ENCODE measurements around the gene ALAS1.

GRCh38 chr3:52221141-52221562 is 23.2 kb downstream of the ALAS1 start:
- TF ChIP-seq NR3C1 (CRISPR knock-in tag; IDR thresholded peaks at IDR 0.05) (no peak), REST (IDR thresholded peaks at IDR 0.05; ENCODE audit: borderline replicate concordance in 1 of 2, low read depth in 1 of 2, low read length in 2 of 2) (no peak), IRF2 (CRISPR knock-in tag; IDR thresholded peaks at IDR 0.05) (no peak), ZFY (CRISPR knock-in tag; IDR thresholded peaks at IDR 0.05) (no peak), JUN (CRISPR knock-in tag; IDR thresholded peaks at IDR 0.05) (no peak), HNRNPH1 (optimal IDR thresholded peaks at IDR 0.05; ENCODE audit: low read depth, low read length) (no peak), GABPA (IDR thresholded peaks at IDR 0.05; ENCODE audit: low read depth, low read length) (no peak), GABPA (CRISPR knock-in tag; IDR thresholded peaks at IDR 0.05; ENCODE audit: low read depth) (no peak), LCORL (IDR thresholded peaks at IDR 0.05) (no peak), LCORL (CRISPR knock-in tag; IDR thresholded peaks at IDR 0.05) (no peak)

Data from HepG2 (cell line).